GM08714 (cell line): ENCODE measurements around the gene TBX20.

Experiments
- H3K4me3 ChIP-seq: fragments of 200-500 bp; sonication (Bioruptor generic); 2 replicates; pipeline ENCODE4 v1.5.1; 2014; ENCODE audit warnings: mild to moderate bottlenecking, low read length, inconsistent platforms
- ZNF274 ChIP-seq: IDR thresholded peaks from 2 replicates; pipeline ENCODE4 v1.6.1; 2012; ENCODE audit warnings: mild to moderate bottlenecking, low read depth, low read length

The TBX20 gene

GRCh38 chr7:35258868-35259522 is 5.1 kb upstream of the TBX20 start:
- H3K4me3 ChIP-seq = no peak overlapping the region
- TF ChIP-seq ZNF274 = no peak

- H3K4me3 ChIP-seq = no peak overlapping the region
- TF ChIP-seq ZNF274 = no peak
These were observed 4.4 kb upstream of the TBX20 start for GRCh38 chr7:35258125-35258867.

- no peak overlapping the region for H3K4me3 ChIP-seq
- no peak for TF ChIP-seq ZNF274
These were observed 3.6 kb upstream of the TBX20 start for GRCh38 chr7:35257251-35258124.

GRCh38 chr7:35256256-35257175 is 2.6 kb upstream of the TBX20 start:
- H3K4me3 ChIP-seq = no peak overlapping the region
- TF ChIP-seq ZNF274 = no peak

- no peak overlapping the region for H3K4me3 ChIP-seq
These were observed 1.7 kb upstream of the TBX20 start for GRCh38 chr7:35255443-35256255.

GRCh38 chr7:35254496-35255442 is 869 bp upstream of the TBX20 start:
- peak overlapping the region; percentile 35; the same call in 1 of the 2 replicates for H3K4me3 ChIP-seq
- TF ChIP-seq ZNF274 = no peak

More at GRCh38 chr7:35255443-35256255, 1.7 kb upstream of the TBX20 start:
- TF ChIP-seq ZNF274 = no peak

GRCh38 chr7:35253460-35253709 is 515 bp downstream of the TBX20 start:
- peak overlapping the region; percentile 35; the same call in 1 of the 2 replicates for H3K4me3 ChIP-seq
- TF ChIP-seq ZNF274 = no peak

GRCh38 chr7:35252612-35253459 is 1.1 kb downstream of the TBX20 start:
- no peak overlapping the region; the same call in 1 of the 2 replicates for H3K4me3 ChIP-seq
- no peak for TF ChIP-seq ZNF274

- H3K4me3 ChIP-seq = no peak overlapping the region
These were observed 2.1 kb downstream of the TBX20 start for GRCh38 chr7:35251606-35252310.

GRCh38 chr7:35250941-35251340 is 3.0 kb downstream of the TBX20 start:
- no peak for TF ChIP-seq ZNF274
- H3K4me3 ChIP-seq = no peak overlapping the region

More at GRCh38 chr7:35251606-35252310, 2.1 kb downstream of the TBX20 start:
- TF ChIP-seq ZNF274 = no peak
